Measurements from ENCODE around the gene ERN1.

Gene ERN1

GRCh38 chr17:64131606-64132270 lies 1.8 kb upstream of the ERN1 start:
- H3K79me2 ChIP-seq (ENCODE audit: insufficient read depth, low read length): peaks cover 11% of the 10 kb centered on the region
- no peak overlapping the region for H2AFZ ChIP-seq (ENCODE audit: low read depth, low read length)
- no peaks in the 10 kb centered on the region for H4K20me1 ChIP-seq (ENCODE audit: insufficient read depth, low read length)
- 0 out of 2 replicates have a peak overlapping the region, but pooled peaks have one; percentile 4 for H3K9ac ChIP-seq (ENCODE audit: low read depth, low read length)
- no peak overlapping the region for H3K4me3 ChIP-seq (ENCODE audit: low read depth in 1 of 2, low read length in 2 of 2)
- no peak for TF ChIP-seq CTCF (IDR thresholded peaks at IDR 0.05; ENCODE audit: borderline replicate concordance, extremely low read depth, low read length, poor library complexity, severe bottlenecking)
- no peak for TF ChIP-seq EZH2 (IDR thresholded peaks at IDR 0.05; ENCODE audit: borderline replicate concordance, low read depth, low read length, severe bottlenecking)
- H3K27me3 ChIP-seq (ENCODE audit: insufficient read depth, low read length, poor library complexity): no peaks in the 10 kb centered on the region
- H3K9me3 ChIP-seq (ENCODE audit: insufficient read depth, low read length, severe bottlenecking): no peaks in the 10 kb centered on the region
- H3K36me3 ChIP-seq (ENCODE audit: insufficient read depth, low read length): no peaks in the 10 kb centered on the region
- H3K27ac ChIP-seq (ENCODE audit: low read length): no peak overlapping the region
- no peak overlapping the region for H3K4me2 ChIP-seq (ENCODE audit: insufficient read depth, low read length)
- ATAC-seq (ENCODE audit: insufficient read depth, low read depth) (no peak), DNase-seq (no peak)
- H3K4me1 ChIP-seq (ENCODE audit: insufficient read depth, low read length): peaks cover 20% of the 10 kb centered on the region

- Histone ChIP-seq H2AFZ (ENCODE audit: low read depth, low read length) (peak overlapping the region; percentile 95), H3K27ac (ENCODE audit: low read length) (peak overlapping the region; percentile 56; the same call in 1 of the 2 replicates), H3K9me3 (ENCODE audit: insufficient read depth, low read length, severe bottlenecking) (no peaks in the 10 kb centered on the region), H3K79me2 (ENCODE audit: insufficient read depth, low read length) (peaks cover 16% of the 10 kb centered on the region), H3K27me3 (ENCODE audit: insufficient read depth, low read length, poor library complexity) (no peaks in the 10 kb centered on the region), H3K4me1 (ENCODE audit: insufficient read depth, low read length) (peaks cover 20% of the 10 kb centered on the region), H3K9ac (ENCODE audit: low read depth, low read length) (peak overlapping the region; percentile 52), H4K20me1 (ENCODE audit: insufficient read depth, low read length) (no peaks in the 10 kb centered on the region), H3K36me3 (ENCODE audit: insufficient read depth, low read length) (no peaks in the 10 kb centered on the region), H3K4me2 (ENCODE audit: insufficient read depth, low read length) (peak overlapping the region; percentile 78), H3K4me3 (ENCODE audit: low read depth in 1 of 2, low read length in 2 of 2) (peak overlapping the region in 1 of 2 experiments; percentile 59; a peak in 2 of 4 replicates)
- ATAC-seq (ENCODE audit: insufficient read depth, low read depth) (no peak; the same call in 2 of the 3 replicates), DNase-seq (no peak)
- TF ChIP-seq EZH2 (IDR thresholded peaks at IDR 0.05; ENCODE audit: borderline replicate concordance, low read depth, low read length, severe bottlenecking) (no peak), CTCF (IDR thresholded peaks at IDR 0.05; ENCODE audit: borderline replicate concordance, extremely low read depth, low read length, poor library complexity, severe bottlenecking) (no peak)
These were observed 636 bp upstream of the ERN1 start for GRCh38 chr17:64130559-64131001.

GRCh38 chr17:64129515-64129764 lies 504 bp downstream of the ERN1 start:
- ATAC-seq (ENCODE audit: insufficient read depth, low read depth) (no peak; the same call in 2 of the 3 replicates), DNase-seq (no peak)
- Histone ChIP-seq H3K79me2 (ENCODE audit: insufficient read depth, low read length) (peaks cover 16% of the 10 kb centered on the region), H3K4me2 (ENCODE audit: insufficient read depth, low read length) (peak overlapping the region; percentile 78), H3K9me3 (ENCODE audit: insufficient read depth, low read length, severe bottlenecking) (no peaks in the 10 kb centered on the region), H3K27me3 (ENCODE audit: insufficient read depth, low read length, poor library complexity) (no peaks in the 10 kb centered on the region), H4K20me1 (ENCODE audit: insufficient read depth, low read length) (no peaks in the 10 kb centered on the region), H3K4me1 (ENCODE audit: insufficient read depth, low read length) (peaks cover 20% of the 10 kb centered on the region), H3K9ac (ENCODE audit: low read depth, low read length) (peak overlapping the region; percentile 86), H3K36me3 (ENCODE audit: insufficient read depth, low read length) (no peaks in the 10 kb centered on the region), H2AFZ (ENCODE audit: low read depth, low read length) (peak overlapping the region; percentile 91), H3K27ac (ENCODE audit: low read length) (peak overlapping the region; percentile 60; the same call in 1 of the 2 replicates), H3K4me3 (ENCODE audit: low read depth in 1 of 2, low read length in 2 of 2) (peak overlapping the region; percentile 65 to 93)
- TF ChIP-seq CTCF (IDR thresholded peaks at IDR 0.05; ENCODE audit: borderline replicate concordance, extremely low read depth, low read length, poor library complexity, severe bottlenecking) (no peak), EZH2 (IDR thresholded peaks at IDR 0.05; ENCODE audit: borderline replicate concordance, low read depth, low read length, severe bottlenecking) (peak; percentile 68)

Data from DND-41 (cell line).